Glomerular visceral epithelial cell (primary cell): ENCODE results near the gene FYCO1.

Source experiments
- DNase-seq: peaks from one replicate; pipeline ENCODE4 v3.0.0-alpha.2; 2016; ENCODE audit errors: extremely low spot score

FYCO1 gene

DNA sequence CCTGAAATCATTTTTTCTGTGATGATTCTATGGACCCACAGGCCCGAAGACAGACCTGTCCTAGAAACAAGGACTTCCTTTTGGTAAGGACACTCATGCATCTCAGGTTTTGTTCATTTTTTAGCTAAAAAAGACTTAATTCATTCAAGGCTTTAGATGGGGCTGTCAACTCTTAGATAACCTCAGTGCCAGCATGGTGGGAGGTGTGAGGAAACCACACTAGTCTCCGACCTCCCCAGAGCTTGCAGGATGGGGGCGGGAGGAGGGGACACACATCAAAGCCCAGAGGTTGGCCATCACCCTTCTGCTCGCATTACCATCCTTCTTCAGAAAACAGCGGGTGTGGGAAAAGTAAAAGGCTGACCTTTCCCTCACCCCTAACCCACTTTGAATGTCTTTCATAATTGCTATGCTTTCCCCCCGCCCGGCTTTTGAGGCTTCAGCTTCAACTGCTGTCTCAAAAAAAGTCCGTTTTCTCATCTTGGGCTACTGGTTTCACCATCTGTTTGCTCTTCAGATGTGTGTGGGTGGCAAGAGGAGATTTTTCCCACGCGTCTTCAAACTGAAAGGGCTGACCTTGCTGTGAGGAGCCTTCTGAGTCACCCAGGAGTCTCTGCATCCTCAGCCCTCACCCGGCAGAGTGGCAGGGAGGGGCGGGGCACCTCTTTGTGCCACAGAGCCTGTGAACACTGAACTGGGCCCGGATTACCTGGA, 79.9 kb downstream of the FYCO1 start:
- peak; percentile 50 for DNase-seq

DNA sequence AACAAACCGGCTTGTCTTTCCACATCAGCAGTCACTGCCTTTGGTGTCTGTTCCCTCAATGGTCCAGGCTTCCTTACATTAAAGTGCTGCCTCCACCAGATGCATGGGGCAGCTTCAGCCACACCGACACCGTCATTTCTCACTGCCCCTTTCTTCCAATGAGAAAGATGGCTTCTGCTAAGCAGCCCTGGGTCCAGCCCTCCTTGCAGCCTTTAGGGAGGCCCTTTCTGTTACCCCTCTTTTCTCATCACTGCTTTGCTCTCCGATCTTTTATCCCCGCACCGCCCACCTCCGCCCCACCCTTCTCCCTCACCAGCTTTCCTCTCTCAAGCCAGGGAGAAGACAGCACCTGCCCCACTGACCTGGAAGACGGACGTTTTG, 80.6 kb downstream of the FYCO1 start:
- no peak for DNase-seq

DNA sequence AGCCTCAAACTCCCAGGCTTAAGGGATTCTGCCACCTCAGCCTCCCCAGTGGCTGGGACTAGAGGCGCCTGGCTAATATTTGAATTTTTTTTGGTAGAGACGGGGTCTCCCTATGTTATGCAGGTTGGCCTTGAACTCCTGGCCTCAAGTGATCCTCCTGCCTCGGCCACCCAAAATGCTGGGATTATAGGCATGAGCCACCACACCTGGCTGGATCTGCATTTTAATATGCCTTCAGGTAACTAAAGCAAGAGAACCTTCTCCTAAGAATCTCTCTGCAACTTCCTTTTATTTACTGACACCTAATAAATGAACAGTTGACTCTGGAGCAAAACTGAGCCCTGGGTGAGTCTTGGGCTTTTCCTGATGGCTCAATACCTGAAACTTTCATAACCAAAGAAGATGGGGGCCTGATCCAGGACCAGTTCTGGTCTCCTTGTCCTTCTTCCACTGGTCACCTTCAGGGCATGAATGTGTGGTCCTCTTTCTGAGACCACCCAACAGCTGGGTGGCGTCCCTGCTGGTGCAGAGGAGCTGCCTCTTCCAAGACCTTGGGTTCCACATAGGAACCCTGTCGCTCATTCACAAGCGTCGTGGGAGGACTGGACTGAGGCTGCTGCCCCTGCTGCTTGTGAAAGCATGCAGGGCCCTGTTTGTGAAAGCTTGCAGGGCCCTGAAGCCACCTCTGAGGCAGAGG, 81.1 kb downstream of the FYCO1 start:
- no peak for DNase-seq

DNA sequence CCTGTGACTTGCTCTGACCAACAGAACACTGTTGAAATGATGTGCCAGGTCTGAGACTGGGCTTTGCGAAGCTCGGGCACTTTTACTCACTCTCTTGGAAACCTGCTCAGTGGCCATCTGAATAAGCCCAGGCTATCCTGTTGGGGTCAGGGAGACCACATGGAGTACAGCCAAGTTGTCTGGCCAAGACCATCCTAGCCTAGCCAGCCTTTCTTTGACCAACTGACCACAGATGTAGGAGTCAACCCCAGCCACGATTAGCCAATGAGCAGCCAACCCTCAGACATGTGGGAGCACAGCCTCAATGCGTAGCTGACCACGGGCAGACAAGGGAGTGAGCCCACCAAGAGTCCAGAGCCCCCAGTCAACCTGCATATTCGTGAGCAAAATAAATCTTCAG, 83.2 kb downstream of the FYCO1 start:
- DNase-seq = no peak

DNA sequence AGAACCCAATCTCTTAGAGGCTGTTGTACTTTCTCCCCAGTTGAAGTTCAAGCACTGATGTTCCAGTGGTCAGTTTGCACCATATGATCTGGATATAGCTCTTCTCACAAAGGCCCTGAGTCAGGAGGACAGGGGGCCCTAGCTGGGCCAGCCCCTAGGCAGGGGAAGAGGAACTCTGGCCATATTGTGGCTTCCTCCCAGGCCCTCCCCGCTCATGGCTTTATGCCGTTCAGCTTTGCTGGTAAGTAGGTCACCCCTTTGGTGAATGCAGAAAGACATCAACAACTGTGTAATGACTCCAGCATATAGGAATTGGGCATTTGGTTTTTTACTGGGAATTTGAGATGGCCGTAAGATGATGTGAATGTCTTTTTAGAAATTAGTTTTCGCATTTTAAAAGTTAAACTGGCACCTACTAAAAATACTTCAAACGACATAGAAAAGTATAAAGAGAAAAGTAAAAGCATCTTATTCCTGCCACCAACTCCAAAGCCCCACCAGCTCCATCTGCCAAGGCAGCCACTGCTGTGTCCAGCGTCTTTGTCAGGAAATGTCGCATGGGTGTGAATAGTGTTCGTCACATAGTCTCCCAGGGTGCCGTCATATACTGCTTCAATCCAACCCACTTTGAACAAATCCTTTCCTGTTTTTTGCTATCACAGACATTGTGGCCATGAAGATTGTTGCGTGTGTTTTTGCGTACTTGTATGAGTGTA, 84.0 kb downstream of the FYCO1 start:
- DNase-seq = no peak

DNA sequence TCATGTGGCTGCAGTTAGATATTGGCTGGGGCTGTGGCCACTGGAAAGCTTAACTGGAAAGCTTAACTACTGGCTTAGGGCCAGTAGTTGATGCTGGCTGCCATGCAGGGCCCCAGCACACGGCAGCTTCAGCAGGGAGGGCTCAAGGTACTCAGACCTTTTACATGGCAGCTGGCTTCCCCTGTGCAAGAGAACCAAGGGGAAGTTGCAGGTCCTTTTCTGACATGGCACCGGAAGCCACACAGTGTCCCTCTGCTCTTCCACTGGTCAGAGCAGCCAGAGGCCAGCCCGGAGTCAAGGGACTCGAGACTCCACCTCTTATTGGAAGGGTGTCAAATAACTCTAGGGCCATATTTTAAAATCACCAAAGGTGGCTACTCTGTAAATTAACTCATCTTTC, 84.7 kb downstream of the FYCO1 start:
- DNase-seq = no peak

DNA sequence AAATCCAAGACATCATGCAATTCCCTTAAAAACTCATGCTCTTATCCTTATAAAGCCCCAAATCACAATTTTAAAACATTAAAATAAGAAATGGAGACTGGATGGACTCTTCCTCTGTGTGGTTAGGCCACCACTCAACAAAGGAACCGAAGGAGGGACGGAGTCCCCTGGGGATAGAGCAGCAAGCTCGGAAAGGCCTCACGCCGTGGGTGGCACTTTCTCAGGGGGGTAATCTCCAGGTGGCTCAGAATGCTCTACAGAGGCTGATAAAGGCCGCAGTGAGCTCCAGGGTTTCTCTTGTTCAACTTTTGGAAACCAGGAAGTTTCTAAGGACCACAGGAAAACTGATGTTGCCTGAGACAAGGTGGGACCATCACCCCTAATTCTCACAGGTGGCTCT, 86.1 kb downstream of the FYCO1 start:
- no peak for DNase-seq

DNA sequence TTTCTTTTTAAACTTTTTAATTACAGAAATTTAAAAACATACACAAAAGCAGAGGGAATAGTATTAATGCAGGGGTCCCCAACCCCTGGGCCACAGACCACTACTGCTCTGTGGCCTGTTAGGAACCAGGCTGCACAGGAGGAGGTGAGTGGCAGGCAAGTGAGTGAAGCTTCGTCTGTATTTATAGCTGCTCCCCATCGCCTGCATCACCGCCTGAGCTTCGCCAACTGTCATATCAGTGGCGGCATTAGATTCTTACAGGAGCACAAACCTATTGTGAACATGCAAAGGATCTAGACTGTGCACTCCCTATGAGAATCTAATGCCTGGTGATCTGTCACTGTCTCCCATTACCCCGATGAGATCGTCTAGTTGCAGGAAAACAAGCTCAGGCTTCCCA, 86.9 kb downstream of the FYCO1 start:
- no peak for DNase-seq

DNA sequence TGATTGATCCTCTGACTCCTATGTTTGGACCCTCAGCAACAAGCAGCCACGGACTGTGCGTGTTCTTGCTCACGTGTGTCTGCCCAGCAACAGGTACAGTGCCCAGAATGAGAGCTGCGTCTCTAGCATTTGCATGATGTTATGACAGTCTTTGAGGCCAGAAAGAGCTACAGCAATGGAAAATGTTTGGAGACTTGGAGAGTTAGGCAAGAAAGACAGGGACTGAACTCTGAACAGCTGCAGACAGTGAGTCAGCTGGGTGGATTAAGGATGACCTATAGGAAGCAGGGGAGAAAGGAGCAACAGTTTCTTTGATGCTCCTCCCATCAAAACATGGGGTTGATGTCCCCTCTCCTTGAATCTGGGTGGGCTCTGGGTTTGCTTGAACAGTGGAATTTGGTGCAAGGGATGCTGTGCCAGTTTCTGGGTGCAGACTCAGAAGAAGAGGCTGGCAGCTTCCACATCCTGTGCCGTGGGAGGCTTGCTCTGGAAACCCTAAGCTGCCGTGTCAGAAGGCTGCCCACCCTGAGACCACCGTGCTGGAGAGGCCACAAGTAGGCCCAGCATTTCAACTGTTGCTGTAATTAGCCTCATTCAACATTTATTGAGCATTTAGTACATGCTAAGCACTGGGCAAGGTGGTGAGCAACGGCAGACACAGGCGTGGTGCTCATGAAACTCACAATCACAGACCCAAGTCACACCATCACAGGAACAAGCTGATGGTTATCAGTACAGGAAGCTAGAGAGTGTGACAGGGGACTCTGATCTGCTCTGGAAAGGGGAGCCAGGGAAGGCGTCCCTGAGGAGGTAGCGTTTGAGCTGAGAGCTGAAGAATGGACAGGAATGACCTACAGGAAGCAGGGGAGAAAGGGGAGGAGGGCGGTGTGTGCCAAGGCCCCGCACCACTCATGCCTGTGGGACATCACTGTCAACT, 87.6 kb downstream of the FYCO1 start:
- DNase-seq = no peak

DNA sequence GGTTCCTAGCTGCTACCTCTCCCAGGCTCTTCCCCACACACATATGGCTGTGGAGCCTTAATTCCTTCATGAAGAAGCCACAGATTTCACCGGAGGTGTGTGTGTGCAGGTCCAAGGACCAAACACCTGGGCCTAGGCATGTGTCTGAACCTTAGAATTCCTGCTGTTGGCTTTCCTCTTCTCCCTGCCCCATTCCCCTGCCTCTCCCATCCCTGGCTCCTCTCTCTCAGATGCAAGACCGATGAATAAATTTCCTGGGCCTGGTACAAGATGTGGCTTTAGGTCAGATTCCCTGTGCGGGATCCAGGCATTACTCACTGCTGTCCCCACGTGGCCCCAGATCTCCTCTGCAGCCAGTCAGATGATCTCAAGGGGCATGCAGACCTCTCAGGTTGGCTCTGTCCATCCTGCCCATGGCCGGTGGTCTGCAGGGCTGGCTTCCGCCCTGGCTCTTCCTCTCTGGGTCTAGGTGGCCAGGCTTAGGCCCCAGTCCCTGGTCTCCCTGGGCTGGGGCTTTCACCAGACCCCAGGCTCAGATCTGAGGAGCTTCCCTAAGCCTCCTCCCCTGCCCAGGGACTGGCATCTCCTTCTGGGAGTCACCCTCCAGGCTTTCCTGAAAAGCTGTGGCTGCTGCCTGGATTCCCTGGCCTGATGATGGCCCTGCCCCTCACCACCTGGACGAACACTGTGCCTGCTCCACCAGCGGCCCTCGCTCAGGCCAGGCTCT, 88.8 kb downstream of the FYCO1 start:
- DNase-seq = peak; percentile 34

DNA sequence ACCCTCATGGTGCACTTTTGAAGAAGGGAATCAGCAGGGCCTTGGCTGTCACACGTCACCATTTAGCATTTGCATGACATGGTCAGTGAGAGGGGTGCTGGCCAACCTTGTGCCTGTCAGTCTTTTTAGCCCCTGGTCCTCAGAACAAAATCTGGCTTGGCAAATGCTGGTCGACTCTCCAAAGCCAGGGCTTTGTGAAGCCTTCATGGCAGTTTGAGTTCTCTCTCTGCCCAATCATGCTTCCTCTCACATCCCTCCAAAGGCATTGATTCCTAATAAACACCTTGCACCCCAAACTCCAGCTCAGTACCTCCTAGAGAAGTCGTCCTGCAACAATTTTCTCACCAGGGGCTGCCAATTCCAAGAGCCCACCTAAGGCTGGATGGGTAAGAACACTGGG, 89.9 kb downstream of the FYCO1 start:
- DNase-seq = no peak

DNA sequence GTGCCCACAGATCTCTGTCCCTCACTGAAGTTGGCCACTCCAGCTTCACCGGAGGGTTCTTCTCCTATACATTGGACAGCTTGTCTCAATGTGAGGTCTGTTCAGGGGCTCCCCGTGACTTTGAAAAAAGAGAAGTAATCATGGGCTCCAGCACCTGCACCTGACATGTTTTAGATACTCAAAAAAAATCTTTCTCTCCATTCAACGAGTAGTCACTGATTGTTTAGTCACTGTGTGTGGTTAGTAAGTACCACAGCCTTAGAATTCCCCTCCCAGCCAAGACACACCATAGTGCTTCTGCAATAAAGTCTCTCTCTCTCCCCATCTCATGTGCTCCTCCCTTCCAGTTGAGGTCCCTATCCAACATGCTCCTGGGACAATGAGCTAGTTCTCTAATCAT, 90.7 kb downstream of the FYCO1 start:
- no peak for DNase-seq

DNA sequence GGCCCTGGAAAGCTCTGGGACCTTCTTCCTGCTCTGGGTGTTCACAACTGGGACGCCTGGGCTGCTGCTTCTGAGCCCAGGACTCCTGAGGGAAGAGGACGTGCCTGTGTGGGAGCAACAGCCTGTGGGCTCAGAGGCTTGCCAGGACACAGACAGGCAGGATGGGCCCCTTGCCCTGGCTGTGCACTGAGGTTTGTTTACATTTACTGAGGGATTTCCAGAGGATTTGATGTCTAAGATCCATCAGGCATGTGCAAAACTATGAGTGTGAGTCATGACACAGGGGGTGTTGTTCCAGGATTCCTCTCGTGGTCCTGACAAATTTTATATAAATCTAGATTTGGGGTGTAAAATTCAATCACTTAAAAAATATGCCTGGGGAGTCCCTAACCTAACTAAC, 98.7 kb downstream of the FYCO1 start:
- DNase-seq = peak; percentile 27

DNA sequence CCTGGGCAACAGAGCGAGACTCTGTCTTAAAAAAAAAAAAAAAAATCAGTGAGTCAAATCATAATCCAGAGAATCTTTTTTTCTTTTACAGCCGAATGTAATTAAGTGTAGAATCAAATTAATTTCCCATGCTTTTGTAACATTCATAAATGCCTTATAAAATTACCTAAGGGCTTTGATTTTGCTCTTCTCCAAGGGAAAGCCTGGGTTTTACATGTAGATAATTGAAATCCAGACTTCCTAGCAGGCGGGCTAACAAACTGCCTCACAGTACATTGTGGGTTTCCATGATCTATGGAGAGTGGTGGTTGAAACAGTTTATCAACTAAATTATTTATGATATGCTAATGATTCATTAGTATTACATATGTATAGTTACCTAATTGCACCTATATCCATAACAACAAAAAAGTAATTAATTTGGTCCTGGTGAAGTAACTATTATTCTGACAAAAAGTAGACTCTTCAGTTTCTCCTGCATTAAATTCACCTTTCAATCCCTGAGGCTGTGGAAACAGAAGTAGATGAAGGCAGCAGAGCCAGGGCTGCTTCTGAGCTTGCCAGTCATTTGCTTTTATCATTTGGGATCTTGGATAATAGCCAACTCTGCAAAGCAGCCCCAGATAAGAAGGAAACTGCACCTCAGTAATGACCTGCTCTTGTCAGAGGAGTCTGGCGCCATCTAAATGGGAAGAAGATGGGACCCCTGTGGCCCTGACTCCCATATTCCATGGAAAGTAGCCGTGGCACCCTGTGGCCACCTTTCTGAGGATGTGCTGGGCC, 99.7 kb downstream of the FYCO1 start:
- DNase-seq = no peak

DNA sequence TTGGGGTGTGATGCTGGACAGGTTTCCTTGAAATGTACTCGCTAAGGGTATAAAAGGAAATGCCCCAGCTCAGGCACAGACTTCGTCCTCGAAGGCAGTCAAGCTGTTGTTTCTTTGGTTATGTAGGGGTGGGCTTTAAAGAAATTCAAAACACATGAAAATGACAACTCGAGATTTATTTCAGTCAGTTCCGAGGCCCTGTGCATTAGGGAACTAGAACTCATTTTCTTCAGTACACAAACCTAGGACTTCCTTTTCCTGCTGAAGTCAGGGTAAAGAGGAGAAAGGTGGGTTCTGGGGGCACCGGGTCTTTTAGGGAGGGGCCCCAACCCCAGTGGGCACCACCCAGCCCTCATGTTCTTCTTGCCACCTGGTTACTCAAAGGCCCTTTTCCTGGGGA, 101.6 kb downstream of the FYCO1 start:
- no peak for DNase-seq

DNA sequence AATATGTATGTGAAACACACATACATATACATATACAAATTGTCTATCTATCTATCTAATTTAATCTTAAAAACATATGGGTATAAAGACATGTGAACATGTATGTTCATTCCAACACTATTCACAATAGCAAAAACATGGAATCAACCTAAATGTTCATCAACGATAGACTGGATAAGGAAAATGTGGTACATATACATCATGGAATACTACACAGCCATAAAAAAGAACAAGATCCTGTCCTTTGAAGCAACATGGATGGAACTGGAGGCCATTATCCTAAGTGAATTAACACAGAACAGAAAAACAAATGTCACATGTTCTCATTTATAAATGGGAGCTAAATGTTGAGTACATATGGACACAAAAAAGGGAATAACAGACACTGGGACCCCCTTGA, 103.5 kb downstream of the FYCO1 start:
- DNase-seq = no peak

DNA sequence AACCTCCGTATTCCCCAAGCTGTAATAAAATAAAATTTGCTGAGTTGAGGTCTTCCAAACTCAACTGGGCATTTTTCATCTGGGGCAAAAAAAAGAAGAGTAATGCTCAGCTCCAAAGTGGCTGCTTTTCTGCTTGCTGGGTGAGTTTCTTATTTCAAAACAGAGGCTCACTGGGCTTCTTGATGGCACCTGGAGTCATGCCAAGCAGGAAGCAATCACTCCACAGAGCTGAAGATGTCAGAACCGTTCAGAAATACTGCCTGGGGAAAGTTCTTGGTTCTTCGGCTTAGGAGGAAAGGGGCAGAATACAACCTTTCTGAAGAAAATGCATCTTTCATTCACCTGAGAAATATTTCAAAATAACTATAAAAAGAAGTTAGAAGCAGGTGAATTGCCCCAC, 105.2 kb downstream of the FYCO1 start:
- DNase-seq = peak; percentile 29

DNA sequence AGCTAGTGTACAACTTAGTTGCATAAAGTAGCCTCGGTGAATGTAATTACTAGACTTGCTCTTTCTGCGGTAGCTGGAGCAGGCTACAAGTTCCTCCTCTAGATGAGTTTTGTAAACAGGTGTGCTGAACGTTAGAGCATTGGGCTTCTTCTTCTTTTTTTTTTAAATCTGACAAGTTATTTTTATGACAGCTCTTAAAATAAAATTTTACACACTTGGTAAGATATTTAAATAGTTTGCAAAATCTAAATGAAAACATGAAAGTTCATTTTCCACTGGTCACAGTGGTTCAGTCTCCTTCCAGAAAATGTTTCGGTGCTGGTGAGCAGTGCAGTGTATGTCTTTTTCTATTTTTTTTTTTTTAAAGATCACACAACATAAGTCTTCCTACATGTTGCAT, 106.3 kb downstream of the FYCO1 start:
- DNase-seq = no peak

DNA sequence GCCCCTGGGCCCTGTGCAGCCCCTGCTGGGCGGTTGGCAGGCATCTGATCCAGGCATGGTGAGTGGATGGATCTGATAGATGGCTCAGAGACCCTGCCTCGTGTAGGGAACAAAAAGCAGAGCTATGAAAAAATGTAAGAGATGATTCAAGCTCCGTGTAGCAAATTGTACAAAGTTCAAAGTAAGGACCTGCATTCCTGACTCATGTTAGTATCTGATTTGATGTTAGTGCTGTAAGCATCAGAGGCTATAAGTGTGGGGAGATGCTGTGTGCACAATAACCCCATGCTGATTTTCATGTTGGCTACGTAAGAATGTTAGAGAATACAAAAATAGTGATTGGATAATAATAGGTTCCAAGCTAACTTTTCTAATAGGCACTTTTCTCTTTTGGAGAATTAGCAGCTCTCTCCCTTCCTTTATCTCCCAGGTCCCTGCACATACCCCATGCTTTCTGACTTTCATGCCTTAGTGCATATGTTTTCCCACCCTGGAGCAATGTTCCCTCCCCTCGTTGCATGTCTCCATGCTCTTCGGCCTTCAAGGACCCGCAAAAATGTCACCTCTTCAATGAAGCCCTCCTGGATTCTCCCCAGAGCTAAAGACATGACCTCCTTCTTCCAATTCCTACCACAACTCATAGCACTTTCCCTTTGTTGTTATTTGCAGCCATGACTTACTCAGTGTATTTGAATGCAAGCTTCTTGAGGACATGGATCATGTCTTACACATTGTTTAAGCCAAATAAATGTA, 107.7 kb downstream of the FYCO1 start:
- no peak for DNase-seq

DNA sequence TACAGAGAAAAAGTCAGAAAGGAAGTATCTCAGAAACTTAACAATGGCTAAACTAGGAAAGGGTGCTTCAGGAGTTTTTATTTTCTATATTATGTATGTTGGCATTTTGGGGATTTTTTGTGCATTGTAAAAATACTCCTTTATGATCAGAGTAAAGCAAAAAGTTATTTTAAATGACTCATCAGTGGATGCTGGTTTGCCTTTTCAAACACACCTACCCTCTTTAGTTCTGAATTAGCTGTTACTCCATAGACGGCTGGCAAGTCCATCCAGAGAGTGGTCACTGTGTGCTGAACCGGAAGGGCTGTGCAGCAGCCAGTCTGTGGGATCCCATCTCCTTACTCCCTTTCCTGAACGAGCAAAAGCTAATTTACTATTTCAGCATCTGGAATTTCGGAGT, 108.3 kb downstream of the FYCO1 start:
- DNase-seq = no peak
